IPS DF 4.7 (cell line): Measurements from ENCODE around the gene PEMT.

Experiments used
- DNase-seq: peaks from one replicate; pipeline ENCODE4 v3.0.0-alpha.2; 2013; ENCODE audit warnings: low spot score; ENCODE audit errors: extremely low read depth

Gene PEMT

GRCh38 chr17:17536702-17537101 lies 54.8 kb downstream of the PEMT start:
- DNase-seq = no peak

- no peak for DNase-seq
Observed at GRCh38 chr17:17535957-17536356, 55.6 kb downstream of the PEMT start.

GRCh38 chr17:17533901-17534441 lies 57.5 kb downstream of the PEMT start:
- DNase-seq = no peak

GRCh38 chr17:17532991-17533390 lies 58.5 kb downstream of the PEMT start:
- no peak for DNase-seq

- DNase-seq = no peak
Observed at GRCh38 chr17:17531156-17531555, 60.4 kb downstream of the PEMT start.

GRCh38 chr17:17528696-17529652 lies 62.5 kb downstream of the PEMT start:
- no peak for DNase-seq

- no peak for DNase-seq
Observed at GRCh38 chr17:17527956-17528500, 63.5 kb downstream of the PEMT start.

GRCh38 chr17:17527534-17527933 lies 64.0 kb downstream of the PEMT start:
- no peak for DNase-seq

GRCh38 chr17:17526369-17526768 lies 65.1 kb downstream of the PEMT start:
- no peak for DNase-seq

- DNase-seq = no peak
Observed at GRCh38 chr17:17525956-17526355, 65.6 kb downstream of the PEMT start.

GRCh38 chr17:17525311-17525710 lies 66.2 kb downstream of the PEMT start:
- DNase-seq = no peak

GRCh38 chr17:17523731-17524490 lies 67.6 kb downstream of the PEMT start:
- DNase-seq = no peak

GRCh38 chr17:17523001-17523730 lies 68.3 kb downstream of the PEMT start:
- no peak for DNase-seq

- DNase-seq = no peak
Observed at GRCh38 chr17:17520599-17521232, 70.8 kb downstream of the PEMT start.

GRCh38 chr17:17519886-17520285 lies 71.6 kb downstream of the PEMT start:
- DNase-seq = no peak

GRCh38 chr17:17518951-17519350 lies 72.6 kb downstream of the PEMT start:
- no peak for DNase-seq

- DNase-seq = no peak
Observed at GRCh38 chr17:17518014-17518413, 73.5 kb downstream of the PEMT start.

- DNase-seq = no peak
Observed at GRCh38 chr17:17516941-17517720, 74.4 kb downstream of the PEMT start.

GRCh38 chr17:17515934-17516930 lies 75.3 kb downstream of the PEMT start:
- no peak for DNase-seq
